GM21737 (cell line): ENCODE measurements around the gene NCAN.

Source experiments
- ATAC-seq: cut with Tn5 transposase; IDR thresholded peaks from one replicate; pipeline ENCODE4 v1.9.1; 2021; ENCODE audit warnings: mild to moderate bottlenecking, moderate library complexity; ENCODE audit not compliant: unreplicated experiment

The NCAN gene

DNA sequence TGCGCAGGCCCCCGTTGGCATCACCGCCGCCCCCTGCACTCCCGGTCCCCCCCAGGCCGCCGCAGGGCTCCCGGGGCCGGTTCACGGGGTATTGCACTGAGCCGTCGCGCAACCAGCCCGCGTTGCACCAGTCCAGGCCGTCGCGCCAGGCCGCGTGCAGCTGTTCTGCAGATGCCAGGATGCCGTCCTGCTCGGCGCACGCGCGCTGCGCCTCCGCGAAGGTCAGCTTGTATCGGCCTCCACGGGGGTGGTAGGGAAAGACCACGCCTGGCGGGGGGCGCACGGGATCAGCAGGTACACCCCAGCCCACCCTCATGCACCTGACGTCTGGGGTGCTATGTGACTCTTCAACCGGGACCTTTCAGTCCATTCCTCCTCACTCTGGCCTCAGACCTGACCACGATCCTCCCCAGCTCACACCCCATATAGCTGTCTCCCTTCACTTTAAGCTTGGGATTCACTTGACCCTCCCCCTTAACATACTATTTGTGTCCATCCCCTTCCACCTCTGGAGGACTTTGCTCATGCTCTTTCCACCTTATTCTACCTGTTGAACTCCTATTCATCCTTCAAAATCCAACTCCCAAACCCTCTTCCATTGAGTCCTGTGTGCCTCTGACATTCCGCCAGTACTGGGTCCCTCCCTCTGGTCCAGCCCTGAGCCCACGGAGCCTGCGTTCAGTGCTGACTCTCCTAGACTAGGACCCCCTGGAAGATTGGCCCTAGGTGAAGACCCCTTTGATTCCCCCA lies 47.0 kb downstream of the NCAN start:
- no peak for ATAC-seq

- no peak for ATAC-seq
Measured at GRCh38 chr19:19259741-19260140, 48.0 kb downstream of the NCAN start.

GRCh38 chr19:19260417-19261214 lies 48.9 kb downstream of the NCAN start:
- no peak for ATAC-seq

DNA sequence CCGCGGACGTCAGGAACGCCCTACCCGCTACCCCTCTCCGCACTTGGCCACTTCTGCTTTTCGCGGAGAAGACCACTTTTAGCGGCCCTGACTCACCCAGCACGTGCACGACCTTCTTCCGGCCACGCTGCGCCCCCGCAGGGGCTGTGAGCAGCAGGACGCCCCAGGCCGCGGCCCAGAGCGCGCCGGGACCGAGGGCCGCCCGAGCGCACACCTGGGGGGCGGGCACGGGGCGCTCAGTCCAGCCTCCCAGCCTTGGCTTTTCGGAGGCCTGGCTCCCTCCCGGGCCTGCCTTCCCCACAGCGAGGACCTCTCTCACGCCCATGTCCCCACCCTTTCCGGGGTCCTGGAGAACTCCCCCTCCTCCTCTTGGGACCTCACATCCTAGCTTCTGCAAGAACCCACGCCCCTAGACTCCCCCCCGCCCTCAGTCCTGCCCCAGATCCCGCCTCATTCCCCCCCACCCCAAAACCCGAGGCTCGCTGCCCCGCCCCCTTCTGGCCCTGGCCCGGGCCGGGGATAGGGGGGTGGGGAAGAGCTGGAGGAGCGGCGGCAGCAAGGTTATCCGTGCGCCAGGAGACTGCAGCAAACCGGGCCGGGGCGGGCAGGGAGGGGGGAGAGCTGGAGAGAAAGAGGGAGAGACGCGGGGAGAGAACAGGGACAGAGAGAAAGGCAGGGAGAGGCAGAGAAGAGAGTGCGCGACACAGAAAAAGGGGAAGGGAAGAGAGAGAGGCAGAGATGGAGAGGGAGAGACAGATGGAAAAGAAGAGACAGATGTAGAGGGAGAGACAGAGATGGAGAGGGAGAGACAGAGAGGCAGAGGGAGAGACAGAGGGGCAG lies 49.8 kb downstream of the NCAN start:
- ATAC-seq, result no peak

DNA sequence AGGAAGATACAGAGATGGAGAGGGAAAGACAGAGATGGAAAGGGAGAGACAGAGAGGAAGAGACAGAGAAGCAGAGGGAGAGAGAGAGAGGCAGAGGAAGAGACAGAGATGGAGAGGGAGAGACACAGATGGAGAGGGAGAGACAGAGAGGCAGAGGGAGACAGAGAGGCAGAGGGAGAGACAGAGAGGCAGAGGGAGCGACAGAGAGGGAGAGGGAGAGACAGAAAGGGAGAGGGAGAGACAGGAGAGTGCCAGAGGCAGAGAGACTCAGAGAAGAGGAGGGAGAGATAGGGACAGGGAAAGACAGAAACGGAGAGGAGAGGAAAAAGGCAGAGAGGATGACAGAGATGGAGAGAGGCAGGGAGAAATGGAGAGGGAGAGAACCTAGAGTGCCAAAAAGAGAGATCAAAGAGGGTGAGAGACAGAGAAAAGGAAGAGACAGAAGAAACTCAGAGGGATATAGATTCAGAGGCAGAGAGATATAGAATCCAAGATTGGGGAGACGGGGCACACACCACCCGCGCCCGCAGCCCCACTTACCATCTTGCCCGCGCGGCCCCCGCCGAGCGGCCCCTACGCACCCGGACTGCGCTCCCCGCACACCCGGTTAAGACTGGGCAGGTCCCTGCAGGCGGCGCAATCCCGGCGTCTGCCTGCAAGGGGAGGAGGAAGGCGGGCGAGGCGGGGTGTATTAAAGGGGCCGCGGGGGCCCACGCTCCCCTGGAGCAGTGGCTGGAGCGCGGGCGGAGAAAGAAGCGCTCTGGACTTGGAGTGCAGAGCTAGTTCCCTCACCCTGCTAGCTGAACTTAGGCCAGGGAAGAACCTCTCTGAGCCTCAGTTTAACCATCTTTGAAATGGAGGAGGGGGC lies 50.7 kb downstream of the NCAN start:
- no peak for ATAC-seq

DNA sequence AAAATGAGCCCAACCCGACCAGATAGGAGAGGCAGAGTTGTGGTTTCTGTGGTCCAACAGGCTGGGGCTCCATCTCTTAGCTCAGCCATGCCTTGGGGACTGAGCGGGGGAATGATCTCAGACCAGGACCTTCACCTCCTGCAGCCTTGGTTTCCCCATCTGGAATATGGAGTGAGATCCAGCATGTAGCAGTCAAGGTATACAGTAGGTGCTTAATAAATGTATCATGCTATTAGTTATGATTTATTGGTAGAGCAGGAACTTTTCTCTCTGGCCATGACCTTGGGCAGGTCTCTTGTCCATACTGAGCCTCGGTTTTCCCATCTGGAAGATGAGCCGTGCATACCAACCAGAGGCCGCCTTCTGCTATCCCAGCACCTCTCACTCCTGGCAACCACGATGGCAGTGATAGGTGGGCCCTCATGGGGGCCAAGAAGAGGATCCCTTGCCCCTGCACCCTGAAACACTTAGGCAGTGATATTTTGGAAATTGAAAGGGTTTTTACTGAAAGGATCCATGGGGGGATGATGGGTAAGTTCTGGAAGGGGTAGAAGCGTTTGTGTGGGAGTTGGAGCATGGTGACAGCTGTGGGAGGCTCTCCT lies 52.2 kb downstream of the NCAN start:
- no peak for ATAC-seq

DNA sequence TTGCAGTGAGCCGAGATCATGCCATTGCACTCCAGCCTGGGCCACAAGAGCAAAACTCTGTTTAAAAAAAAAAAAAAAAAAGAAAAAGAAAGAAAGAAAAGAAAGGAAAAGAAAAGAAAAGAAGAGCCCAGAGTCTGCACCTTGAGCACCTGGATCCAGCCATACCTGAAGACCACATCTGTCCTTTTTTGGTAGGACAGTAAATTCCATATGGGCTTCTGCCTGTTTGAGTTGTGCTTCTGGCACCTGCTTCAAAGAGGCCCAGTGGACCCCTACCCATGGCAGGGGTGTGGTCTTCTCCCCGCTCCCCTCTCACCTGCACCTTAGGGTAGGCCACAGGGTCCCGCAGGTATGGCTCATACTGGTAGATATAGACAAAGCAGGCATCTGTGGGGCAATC lies 55.5 kb downstream of the NCAN start:
- ATAC-seq, result no peak

DNA sequence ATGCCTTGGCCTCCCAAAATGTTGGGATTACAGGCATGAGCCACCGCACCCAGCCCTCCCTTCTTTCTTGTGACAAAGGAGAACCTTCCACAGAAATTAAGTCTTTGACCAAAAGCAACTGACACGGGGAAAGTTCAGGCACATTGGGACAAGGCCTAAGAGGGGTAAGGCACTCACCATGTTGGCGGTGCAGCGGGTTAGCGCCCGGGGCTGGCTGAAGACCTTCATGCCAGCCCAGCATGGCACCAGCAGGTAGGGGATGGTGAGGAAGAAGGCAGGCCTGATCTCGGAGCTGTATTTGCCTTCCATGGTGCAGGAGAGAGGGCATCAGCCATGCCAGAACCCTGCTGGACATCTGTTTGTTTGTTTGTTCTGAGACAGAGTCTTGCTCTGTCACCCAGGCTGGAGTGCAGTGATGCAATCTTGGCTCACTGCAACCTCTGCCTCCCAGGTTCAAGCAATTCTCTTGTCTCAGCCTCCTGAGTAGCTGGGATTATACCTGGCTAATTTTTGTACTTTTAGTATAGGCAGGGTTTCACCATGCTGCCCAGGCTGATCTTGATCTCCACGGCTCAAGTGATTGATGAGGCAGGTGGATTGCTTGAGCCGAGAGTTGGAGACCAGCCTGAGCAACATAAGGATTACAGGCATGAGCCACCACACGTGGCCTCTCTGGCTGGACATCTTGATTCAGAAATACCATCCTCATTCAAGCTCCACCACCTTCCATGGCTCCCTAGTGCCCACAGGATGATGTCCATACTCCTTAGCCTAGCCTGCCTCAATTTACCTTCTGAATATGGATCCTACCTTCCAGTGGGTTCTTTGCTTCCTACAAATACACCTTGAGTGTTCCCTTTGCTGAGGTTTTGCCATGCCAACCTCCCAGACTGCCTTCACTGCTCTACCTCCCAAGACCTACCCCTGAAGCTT lies 57.0 kb downstream of the NCAN start:
- no peak for ATAC-seq

DNA sequence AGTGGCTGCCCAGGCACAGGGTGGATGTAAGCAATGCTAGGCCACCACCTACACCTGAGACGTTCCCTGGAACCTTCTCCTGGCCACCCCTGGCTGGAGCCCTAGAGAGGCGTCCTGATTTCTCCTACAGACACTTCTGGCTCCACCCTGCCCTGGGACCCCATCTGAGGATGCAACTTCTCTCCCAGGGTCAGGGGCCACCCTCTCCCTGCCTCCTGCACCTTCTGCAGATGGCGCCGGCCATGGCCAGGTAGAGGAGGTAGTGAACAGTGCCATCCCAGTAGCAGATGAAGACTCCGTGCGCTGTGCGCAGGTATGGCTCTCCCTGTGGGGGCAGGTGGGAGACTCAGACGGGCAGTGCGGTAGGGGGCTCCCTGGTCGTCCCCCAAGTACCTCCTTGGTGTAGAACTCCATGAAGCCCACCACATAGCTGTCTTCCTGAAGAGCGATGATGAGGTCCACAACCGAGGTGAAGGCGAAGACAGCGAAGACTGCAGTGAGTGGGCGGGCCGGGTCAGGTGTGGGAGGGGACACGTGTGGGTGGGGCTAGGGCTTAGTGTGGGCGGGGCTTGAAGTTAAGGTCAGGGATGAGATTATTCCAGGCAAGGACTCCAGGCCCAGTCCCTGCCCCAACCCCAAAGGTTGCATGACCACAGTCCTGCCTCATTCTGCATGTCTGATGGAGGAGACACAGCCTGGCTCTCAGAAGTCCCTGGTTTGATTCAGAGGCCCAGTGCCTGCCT lies 58.4 kb downstream of the NCAN start:
- ATAC-seq, result no peak

DNA sequence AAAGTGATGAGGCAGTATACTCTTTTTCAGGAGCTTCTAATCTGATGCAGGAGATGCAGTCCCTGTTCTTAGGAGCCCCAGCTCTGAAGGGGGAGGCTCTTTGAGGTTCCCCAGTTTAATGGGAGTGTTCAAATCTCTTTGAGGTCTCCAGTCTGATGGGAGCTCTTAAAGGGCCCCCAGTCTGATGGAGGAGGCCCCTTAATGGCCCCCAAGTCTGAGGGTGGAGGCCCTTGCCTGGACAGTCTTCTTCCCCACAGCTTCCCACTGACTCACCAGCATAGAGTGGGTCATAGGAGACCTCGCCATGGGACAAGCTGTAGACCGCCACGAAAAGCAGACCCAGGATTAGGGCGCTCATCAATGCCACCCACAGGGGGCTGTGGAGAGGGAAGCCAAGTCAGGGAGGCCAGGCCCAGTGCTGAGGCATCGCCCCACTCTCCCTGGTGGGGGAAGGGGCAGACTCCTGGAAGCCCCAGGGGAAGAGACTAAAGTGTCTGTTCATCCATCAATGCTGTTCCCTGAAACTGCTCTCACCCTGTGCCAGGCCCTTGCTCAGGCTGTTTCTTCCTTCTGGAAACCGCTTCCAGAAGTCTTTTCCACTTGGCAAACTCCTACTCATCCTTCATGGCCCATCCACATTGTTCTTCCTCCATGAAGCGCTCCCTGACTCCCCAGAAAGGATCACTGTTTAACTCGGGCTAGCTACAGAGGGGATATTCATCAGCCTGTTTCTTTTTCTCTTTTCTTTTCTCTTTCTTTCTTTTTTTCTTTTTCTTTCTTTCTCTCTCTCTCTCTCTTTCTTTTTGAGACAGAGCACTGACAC lies 59.2 kb downstream of the NCAN start:
- ATAC-seq, result no peak

GRCh38 chr19:19271828-19272599 lies 60.3 kb downstream of the NCAN start:
- ATAC-seq, result no peak

GRCh38 chr19:19274146-19274545 lies 62.4 kb downstream of the NCAN start:
- ATAC-seq, result no peak

DNA sequence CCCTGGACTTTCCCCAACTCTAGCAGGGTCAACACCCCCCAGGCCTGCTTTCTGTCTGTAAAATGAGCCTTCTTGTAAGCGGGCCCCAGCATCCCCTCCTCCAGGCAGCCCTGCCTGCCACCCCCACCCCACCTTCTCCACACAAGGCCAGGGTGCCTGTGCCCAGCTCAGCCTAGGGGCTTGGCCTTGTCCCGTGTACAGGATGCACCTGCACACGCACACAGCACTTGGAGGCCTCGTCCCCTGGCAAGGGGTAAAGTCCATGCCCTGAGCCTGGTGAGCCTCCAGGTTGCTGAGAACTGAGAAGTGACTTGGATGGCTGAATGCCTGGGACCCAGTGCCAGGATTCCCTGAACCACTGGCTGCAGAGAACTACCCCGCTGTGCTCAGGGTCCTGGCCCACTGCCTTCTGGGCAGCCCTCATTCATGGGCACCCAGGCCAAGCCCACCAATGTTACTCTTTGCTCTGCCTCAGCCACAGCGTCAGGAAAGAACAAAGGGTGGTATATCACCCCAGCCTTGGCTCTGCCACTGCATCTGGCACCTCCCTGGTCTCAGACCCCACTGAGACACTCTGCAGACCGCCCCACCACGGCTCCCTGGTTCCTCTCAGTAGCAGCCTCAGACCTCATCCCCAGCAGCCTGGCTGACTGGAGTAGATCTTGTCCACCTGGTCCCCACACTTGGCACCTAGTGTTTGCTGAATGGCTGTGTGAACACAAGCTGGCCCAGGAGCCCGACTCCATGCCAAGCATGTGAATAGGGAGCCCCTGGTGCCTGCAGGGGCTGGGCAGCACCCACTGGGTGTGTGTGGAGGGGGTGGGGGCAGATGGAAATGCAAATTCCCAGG lies 63.2 kb downstream of the NCAN start:
- ATAC-seq, result no peak

- no peak for ATAC-seq
Measured at GRCh38 chr19:19276386-19276785, 64.6 kb downstream of the NCAN start.

DNA sequence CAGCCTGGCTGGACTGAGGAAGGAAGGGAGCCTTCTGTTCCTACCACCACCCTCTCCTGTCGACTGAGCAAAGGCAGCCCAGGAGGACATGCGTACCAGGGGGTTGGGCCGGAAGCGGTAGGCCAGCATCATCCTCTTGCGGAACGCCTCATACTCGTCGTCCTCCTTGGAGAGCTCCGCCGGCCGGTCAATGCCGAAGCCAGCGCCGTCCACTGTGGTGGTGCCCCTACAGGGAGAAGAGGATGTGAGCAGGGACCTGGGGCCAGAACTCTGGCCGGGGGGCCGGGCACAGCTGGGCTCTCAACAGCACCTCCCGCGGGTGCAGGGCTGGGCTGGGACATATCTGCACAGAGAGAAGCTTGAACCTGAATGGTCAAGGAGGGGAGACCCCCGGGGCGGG lies 65.1 kb downstream of the NCAN start:
- no peak for ATAC-seq

- no peak for ATAC-seq
Measured at GRCh38 chr19:19278315-19278714, 66.6 kb downstream of the NCAN start.
